Measurements from ENCODE around the gene HCN3. TPM values are rescaled to one million over a fixed set of nuclear protein-coding genes. Genes with fewer than 3 reads are reported as not detected.

HCN3 gene
- total and polyA plus RNA-seq, 2 of the 8 experiments (the other 6 are each of a cell fraction or from before 2014, with no cell fraction given), result 6.4 to 7.3 TPM

GRCh38 chr1:155261852-155262673 lies 15.2 kb upstream of the HCN3 start, which contains the start of gene SCAMP3 (continued):
- TF ChIP-seq TBP (IDR thresholded peaks at IDR 0.05; ENCODE audit: low read depth, low read length) (peak; percentile 76), ATF3 (IDR thresholded peaks at IDR 0.05; ENCODE audit: insufficient read depth, low read depth, low read length) (peak; percentile 78), RXRA (IDR thresholded peaks at IDR 0.05; ENCODE audit: insufficient read depth, low read depth, low read length) (no peak), TAF7 (optimal IDR thresholded peaks at IDR 0.05; ENCODE audit: borderline replicate concordance, low read depth, low read length) (no peak), SIN3A (conservative IDR thresholded peaks at IDR 0.05 in 1 of 2, IDR thresholded peaks at IDR 0.05 in 1 of 2; ENCODE audit: low read depth in 1 of 2, low read length in 2 of 2) (peak in 1 of 2 experiments; percentile 89; a peak in 2 of 4 replicates), SAP30 (IDR thresholded peaks at IDR 0.05; ENCODE audit: insufficient read depth, insufficient replicate concordance, low read length) (peak; percentile 100), CHD2 (IDR thresholded peaks at IDR 0.05; ENCODE audit: low read length) (peak; percentile 96), GABPA (IDR thresholded peaks at IDR 0.05; ENCODE audit: borderline replicate concordance, insufficient read depth, low read length) (peak; percentile 34; the same call in 1 of the 2 replicates), ZNF274 (IDR thresholded peaks at IDR 0.05; ENCODE audit: borderline replicate concordance, extremely low read depth, low read length) (no peak), PHF8 (conservative IDR thresholded peaks at IDR 0.05; ENCODE audit: low read depth, low read length) (peak; percentile 51; the same call in 1 of the 2 replicates), POU5F1 (IDR thresholded peaks at IDR 0.05; ENCODE audit: low read depth, low read length) (no peak), RAD21 (IDR thresholded peaks at IDR 0.05 in 1 of 2, conservative IDR thresholded peaks at IDR 0.05 in 1 of 2; ENCODE audit: low read depth in 2 of 2, low read length in 2 of 2) (no peak), KDM1A (IDR thresholded peaks at IDR 0.05; ENCODE audit: borderline replicate concordance, low read length) (no peak), BRCA1 (IDR thresholded peaks at IDR 0.05; ENCODE audit: low read depth, low read length) (peak; percentile 73), SP4 (IDR thresholded peaks at IDR 0.05; ENCODE audit: low read length) (peak; percentile 82; the same call in 1 of the 2 replicates), EZH2 (IDR thresholded peaks at IDR 0.05; ENCODE audit: low read depth, low read length, severe bottlenecking) (no peak), HDAC2 (IDR thresholded peaks at IDR 0.05; ENCODE audit: borderline replicate concordance in 1 of 2, low read depth in 2 of 2, low read length in 2 of 2) (peak in 1 of 2 experiments; percentile 95; a peak in 2 of 4 replicates), CREB1 (IDR thresholded peaks at IDR 0.05) (peak; percentile 90), YY1 (IDR thresholded peaks at IDR 0.05; ENCODE audit: low read depth, low read length) (0 out of 2 replicates have a peak, but pooled peaks have one; percentile 44), NRF1 (IDR thresholded peaks at IDR 0.05; ENCODE audit: low read depth, low read length) (peak; percentile 49), RFX5 (IDR thresholded peaks at IDR 0.05; ENCODE audit: borderline replicate concordance, low read depth, low read length) (no peak), EGR1 (IDR thresholded peaks at IDR 0.05; ENCODE audit: borderline replicate concordance, low read depth, low read length) (no peak)

All from H1 (cell line).